Parathyroid adenoma (tissue), 2 donors: Measurements from ENCODE around the gene ATXN10.

Experiments used
- H2AFZ ChIP-seq: fragments of 300-600 bp; sonication (generic); one replicate; pipeline ENCODE4 v1.7.0; 2017; ENCODE audit warnings: antibody characterized with exemption, mild to moderate bottlenecking
- H3K27ac ChIP-seq: fragments of 300-600 bp; sonication (generic); one replicate; pipeline ENCODE4 v1.7.0; 2017
- H3K27me3 ChIP-seq: fragments of 300-600 bp; sonication (generic); one replicate; pipeline ENCODE4 v1.7.0; 2017; ENCODE audit warnings: low read length; ENCODE audit not compliant: control insufficient read depth, insufficient read depth
- H3K36me3 ChIP-seq: fragments of 300-600 bp; sonication (generic); one replicate; pipeline ENCODE4 v1.7.0; 2017; ENCODE audit warnings: low read length; ENCODE audit not compliant: control insufficient read depth, insufficient read depth
- H3K4me1 ChIP-seq: fragments of 300-600 bp; sonication (generic); one replicate; pipeline ENCODE4 v1.7.0; 2017; ENCODE audit warnings: control low read depth
- H3K4me2 ChIP-seq: fragments of 300-600 bp; sonication (generic); one replicate; pipeline ENCODE4 v1.7.0; 2017; ENCODE audit warnings: low read length
- H3K4me3 ChIP-seq: fragments of 300-600 bp; sonication (generic); one replicate; pipeline ENCODE4 v1.7.0; 2017; ENCODE audit warnings: low read depth, low read length
- H3K79me2 ChIP-seq: fragments of 300-600 bp; sonication (generic); one replicate; pipeline ENCODE4 v1.7.0; 2017; ENCODE audit warnings: control low read depth
- H3K9ac ChIP-seq: fragments of 300-600 bp; sonication (generic); one replicate; pipeline ENCODE4 v1.7.0; 2017; ENCODE audit warnings: mild to moderate bottlenecking
- H3K9me3 ChIP-seq: fragments of 300-600 bp; sonication (generic); one replicate; pipeline ENCODE4 v1.7.0; 2017; ENCODE audit warnings: low read length; ENCODE audit not compliant: control insufficient read depth
- CTCF ChIP-seq: fragments of 300-600 bp; sonication (generic); IDR thresholded peaks from one replicate; pipeline ENCODE4 v1.7.0; 2017; ENCODE audit warnings: antibody characterized with exemption, mild to moderate bottlenecking
- donor health status: primary hyperparathyroidism.

Gene ATXN10

GRCh38 chr22:45676024-45676423 is 4.4 kb downstream of the ATXN10 start:
- H3K27ac ChIP-seq, result no peak overlapping the region
- H3K4me1 ChIP-seq, result peaks cover 6% of the 10 kb centered on the region
- H3K9me3 ChIP-seq, result no peaks in the 10 kb centered on the region
- peaks cover 13% of the 10 kb centered on the region for H3K79me2 ChIP-seq
- H3K4me3 ChIP-seq, result no peak overlapping the region
- no peak overlapping the region for H3K9ac ChIP-seq
- H3K36me3 ChIP-seq, result no peaks in the 10 kb centered on the region
- TF ChIP-seq CTCF, result no peak
- no peak overlapping the region for H2AFZ ChIP-seq
- H3K27me3 ChIP-seq, result no peaks in the 10 kb centered on the region
- H3K4me2 ChIP-seq, result no peak overlapping the region

- no peaks in the 10 kb centered on the region for H3K36me3 ChIP-seq
- H3K79me2 ChIP-seq, result peaks cover 15% of the 10 kb centered on the region
- no peaks in the 10 kb centered on the region for H3K9me3 ChIP-seq
- no peak overlapping the region for H2AFZ ChIP-seq
- no peak overlapping the region for H3K4me2 ChIP-seq
- H3K9ac ChIP-seq, result no peak overlapping the region
- H3K4me1 ChIP-seq, result peaks cover 4% of the 10 kb centered on the region
- no peak overlapping the region for H3K4me3 ChIP-seq
- H3K27me3 ChIP-seq, result no peaks in the 10 kb centered on the region
- TF ChIP-seq CTCF, result no peak
- no peak overlapping the region for H3K27ac ChIP-seq
Measured at GRCh38 chr22:45677063-45677462, 5.4 kb downstream of the ATXN10 start.

- no peaks in the 10 kb centered on the region for H3K9me3 ChIP-seq
- H3K27ac ChIP-seq, result no peak overlapping the region
- H2AFZ ChIP-seq, result no peak overlapping the region
- no peak overlapping the region for H3K4me3 ChIP-seq
- no peaks in the 10 kb centered on the region for H3K36me3 ChIP-seq
- H3K9ac ChIP-seq, result no peak overlapping the region
- no peak for TF ChIP-seq CTCF
- peaks cover 2% of the 10 kb centered on the region for H3K4me1 ChIP-seq
- H3K4me2 ChIP-seq, result no peak overlapping the region
- no peaks in the 10 kb centered on the region for H3K27me3 ChIP-seq
- H3K79me2 ChIP-seq, result peaks cover 4% of the 10 kb centered on the region
Measured at GRCh38 chr22:45678961-45679912, 7.6 kb downstream of the ATXN10 start.

DNA sequence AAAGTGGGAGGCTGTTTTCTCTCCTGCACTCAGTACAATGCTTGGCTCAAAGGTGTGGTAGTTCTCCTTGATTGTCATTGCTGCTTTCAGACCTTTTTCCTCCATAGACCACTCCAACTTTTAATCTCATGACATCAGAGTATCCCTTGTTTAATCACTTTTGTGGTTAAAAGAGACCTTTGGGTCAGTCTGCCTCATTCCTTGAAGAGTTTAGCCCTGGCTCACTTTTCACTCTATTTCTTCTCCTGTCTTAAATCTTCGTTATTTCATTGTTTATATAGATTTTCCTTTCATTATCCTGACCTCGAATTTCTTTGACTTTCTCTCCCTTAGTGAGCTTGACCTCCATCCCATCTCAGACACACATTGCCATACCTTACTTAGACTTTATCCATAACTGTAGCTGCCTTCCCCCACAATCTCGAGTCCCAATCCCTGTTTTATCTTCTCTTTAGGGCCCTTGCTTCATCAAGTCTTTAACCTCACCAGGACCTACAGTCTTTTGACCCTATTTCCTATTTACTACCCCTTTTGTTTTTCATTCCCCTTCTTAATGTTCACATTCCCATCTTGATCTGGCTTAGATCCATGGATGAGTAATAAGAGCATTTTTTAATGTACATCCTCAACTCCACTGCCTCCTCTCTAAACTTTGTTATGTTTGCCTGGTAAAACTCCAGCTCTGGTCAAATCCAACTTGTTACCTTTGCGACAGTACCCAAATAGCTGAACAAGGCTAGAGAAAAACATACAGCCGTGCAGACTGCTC is 9.5 kb downstream of the ATXN10 start:
- Histone ChIP-seq H2AFZ (no peak overlapping the region), H3K27me3 (no peaks in the 10 kb centered on the region), H3K4me2 (no peak overlapping the region), H3K36me3 (no peaks in the 10 kb centered on the region), H3K79me2 (peaks cover 2% of the 10 kb centered on the region), H3K9ac (no peak overlapping the region), H3K27ac (no peak overlapping the region), H3K4me3 (no peak overlapping the region), H3K4me1 (peaks cover 2% of the 10 kb centered on the region), H3K9me3 (no peaks in the 10 kb centered on the region)
- TF ChIP-seq CTCF, result no peak
